Ishikawa (cell line): ENCODE data around the gene COL25A1.

Experiments used
- CEBPB ChIP-seq: IDR thresholded peaks from 2 replicates; pipeline ENCODE4 v1.6.1; 2012
- CREB1 ChIP-seq: IDR thresholded peaks from 2 replicates; pipeline ENCODE4 v1.6.1; 2012; ENCODE audit warnings: low read depth
- EGR1 ChIP-seq: IDR thresholded peaks from 2 replicates; pipeline ENCODE4 v1.6.1; 2012
- EP300 ChIP-seq: IDR thresholded peaks from 2 replicates; pipeline ENCODE4 v1.6.1; 2012; ENCODE audit warnings: borderline replicate concordance
- NFIC ChIP-seq: IDR thresholded peaks from 2 replicates; pipeline ENCODE4 v1.6.1; 2012
- RAD21 ChIP-seq: IDR thresholded peaks from 2 replicates; pipeline ENCODE4 v1.6.1; 2012; ENCODE audit warnings: low read depth
- TAF1 ChIP-seq: IDR thresholded peaks from 2 replicates; pipeline ENCODE4 v1.6.1; 2012; ENCODE audit warnings: low read depth, mild to moderate bottlenecking
- TCF12 ChIP-seq: IDR thresholded peaks from 2 replicates; pipeline ENCODE4 v1.6.1; 2012; ENCODE audit warnings: low read depth
- TEAD4 ChIP-seq: IDR thresholded peaks from 2 replicates; pipeline ENCODE4 v1.6.1; 2012
- YY1 ChIP-seq: IDR thresholded peaks from 2 replicates; pipeline ENCODE4 v1.6.1; 2012; ENCODE audit warnings: low read depth
- ZBTB7A ChIP-seq: IDR thresholded peaks from 2 replicates; pipeline ENCODE4 v1.6.1; 2012; ENCODE audit warnings: low read depth
- TF ChIP-seq, protein P1 (sequence below): IDR thresholded peaks from 2 replicates; pipeline ENCODE4 v1.6.1; 2012
- TF ChIP-seq, protein P2 (sequence below): IDR thresholded peaks from 2 replicates; pipeline ENCODE4 v1.6.1; 2012; ENCODE audit warnings: low read depth, mild to moderate bottlenecking
- TF ChIP-seq, protein P3 (sequence below): IDR thresholded peaks from 2 replicates; pipeline ENCODE4 v1.6.1; 2012

DNA sequence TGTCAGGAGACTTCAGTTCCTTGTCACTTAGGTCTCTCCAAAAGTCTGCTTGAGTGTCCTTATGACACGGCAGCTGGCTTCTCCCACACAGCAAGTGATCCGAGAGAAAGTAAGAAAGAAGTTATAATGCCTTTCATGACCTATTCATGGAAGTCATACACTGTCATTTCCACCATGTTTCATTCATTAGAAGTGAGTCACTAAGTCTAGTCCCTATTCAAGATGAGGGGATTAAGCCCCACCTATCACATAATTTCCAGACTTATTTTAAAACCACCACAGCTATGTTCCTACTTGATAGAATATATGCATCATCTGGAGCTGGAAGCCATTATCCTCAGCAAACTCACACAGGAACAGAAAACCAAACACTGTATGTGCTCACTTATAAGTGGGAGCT is 25.2 kb upstream of the COL25A1 start:
- TF ChIP-seq EP300, result no peak
- no peak for TF ChIP-seq TAF1
- TF ChIP-seq, protein P1, sequence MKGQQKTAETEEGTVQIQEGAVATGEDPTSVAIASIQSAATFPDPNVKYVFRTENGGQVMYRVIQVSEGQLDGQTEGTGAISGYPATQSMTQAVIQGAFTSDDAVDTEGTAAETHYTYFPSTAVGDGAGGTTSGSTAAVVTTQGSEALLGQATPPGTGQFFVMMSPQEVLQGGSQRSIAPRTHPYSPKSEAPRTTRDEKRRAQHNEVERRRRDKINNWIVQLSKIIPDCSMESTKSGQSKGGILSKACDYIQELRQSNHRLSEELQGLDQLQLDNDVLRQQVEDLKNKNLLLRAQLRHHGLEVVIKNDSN, result no peak
- no peak for TF ChIP-seq CEBPB
- TF ChIP-seq, protein P2, sequence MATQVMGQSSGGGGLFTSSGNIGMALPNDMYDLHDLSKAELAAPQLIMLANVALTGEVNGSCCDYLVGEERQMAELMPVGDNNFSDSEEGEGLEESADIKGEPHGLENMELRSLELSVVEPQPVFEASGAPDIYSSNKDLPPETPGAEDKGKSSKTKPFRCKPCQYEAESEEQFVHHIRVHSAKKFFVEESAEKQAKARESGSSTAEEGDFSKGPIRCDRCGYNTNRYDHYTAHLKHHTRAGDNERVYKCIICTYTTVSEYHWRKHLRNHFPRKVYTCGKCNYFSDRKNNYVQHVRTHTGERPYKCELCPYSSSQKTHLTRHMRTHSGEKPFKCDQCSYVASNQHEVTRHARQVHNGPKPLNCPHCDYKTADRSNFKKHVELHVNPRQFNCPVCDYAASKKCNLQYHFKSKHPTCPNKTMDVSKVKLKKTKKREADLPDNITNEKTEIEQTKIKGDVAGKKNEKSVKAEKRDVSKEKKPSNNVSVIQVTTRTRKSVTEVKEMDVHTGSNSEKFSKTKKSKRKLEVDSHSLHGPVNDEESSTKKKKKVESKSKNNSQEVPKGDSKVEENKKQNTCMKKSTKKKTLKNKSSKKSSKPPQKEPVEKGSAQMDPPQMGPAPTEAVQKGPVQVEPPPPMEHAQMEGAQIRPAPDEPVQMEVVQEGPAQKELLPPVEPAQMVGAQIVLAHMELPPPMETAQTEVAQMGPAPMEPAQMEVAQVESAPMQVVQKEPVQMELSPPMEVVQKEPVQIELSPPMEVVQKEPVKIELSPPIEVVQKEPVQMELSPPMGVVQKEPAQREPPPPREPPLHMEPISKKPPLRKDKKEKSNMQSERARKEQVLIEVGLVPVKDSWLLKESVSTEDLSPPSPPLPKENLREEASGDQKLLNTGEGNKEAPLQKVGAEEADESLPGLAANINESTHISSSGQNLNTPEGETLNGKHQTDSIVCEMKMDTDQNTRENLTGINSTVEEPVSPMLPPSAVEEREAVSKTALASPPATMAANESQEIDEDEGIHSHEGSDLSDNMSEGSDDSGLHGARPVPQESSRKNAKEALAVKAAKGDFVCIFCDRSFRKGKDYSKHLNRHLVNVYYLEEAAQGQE, result no peak
- TF ChIP-seq EGR1, result no peak
- TF ChIP-seq, protein P3, sequence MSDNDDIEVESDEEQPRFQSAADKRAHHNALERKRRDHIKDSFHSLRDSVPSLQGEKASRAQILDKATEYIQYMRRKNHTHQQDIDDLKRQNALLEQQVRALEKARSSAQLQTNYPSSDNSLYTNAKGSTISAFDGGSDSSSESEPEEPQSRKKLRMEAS, result no peak
- TF ChIP-seq NFIC, result no peak
- no peak for TF ChIP-seq CREB1
- no peak for TF ChIP-seq TEAD4
- no peak for TF ChIP-seq ZBTB7A
- TF ChIP-seq YY1, result no peak
- no peak for TF ChIP-seq RAD21
- no peak for TF ChIP-seq TCF12
